ENCODE results near the gene ORM2.

The ORM2 gene

DNA sequence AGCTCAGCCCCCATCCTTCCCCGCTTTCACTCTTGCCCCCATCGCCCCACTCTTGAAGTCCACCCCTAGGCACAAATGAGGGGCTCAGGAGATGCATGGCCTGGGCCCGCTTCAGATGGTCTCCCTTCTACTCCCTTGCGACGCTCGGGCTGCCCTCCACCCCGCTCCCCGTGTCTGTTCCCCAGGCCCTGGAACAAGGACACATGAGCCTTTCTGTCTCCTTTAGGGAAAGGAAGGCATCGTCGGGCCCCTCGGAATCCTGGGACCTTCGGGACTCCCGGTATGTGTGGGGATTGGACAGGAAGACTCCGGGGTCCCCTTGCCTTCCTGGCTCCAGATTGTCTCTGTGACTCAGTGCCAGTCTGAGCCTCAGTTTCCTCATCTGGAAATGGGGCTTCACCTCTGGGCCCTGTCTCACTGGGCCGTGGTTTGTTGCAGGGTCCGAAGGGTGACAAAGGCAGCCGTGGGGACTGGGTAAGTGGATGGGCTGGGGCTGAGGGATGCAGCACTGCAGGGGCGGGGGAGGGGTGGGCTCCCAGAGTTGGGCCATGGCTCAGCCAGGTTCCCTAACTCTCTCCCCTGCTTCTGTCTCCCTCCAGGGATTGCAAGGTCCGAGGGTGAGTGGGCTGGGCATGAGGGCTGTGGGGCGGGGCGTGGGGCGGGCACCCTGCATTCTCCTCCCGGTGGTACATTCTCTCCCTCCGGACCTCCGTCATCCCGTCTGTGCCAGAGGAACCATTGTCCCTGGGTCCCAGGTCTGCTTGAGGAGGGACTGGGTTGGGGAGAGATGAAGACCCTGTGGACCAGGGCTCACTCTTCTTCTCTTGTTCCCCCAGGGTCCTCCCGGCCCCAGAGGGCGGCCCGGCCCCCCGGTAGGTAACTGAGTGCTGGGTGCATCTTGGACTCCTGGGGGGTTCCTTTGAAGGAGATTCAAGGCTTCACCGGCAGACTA is 28.5 kb upstream of the ORM2 start:
- TF ChIP-seq CTCF (conservative IDR thresholded peaks at IDR 0.05; ENCODE audit: low read depth), result no peak
- ChIA-PET POLR2A (ENCODE audit: low non-redundant PET) (no interaction called here), CTCF (interaction anchor here (0.7 kb wide), 1 partner anchor 10 kb away, joined by 4 read pairs; no protein-coding TSS in a partner anchor)
- no peak overlapping the region for H3K27ac ChIP-seq
- DNase-seq (ENCODE audit: low spot score), result no peak

- CTCF ChIA-PET, result interaction anchor here (0.7 kb wide), 1 partner anchor 11 kb away, joined by 4 read pairs; no protein-coding TSS in a partner anchor
- no peak overlapping the region for H3K27ac ChIP-seq
- TF ChIP-seq CTCF (conservative IDR thresholded peaks at IDR 0.05; ENCODE audit: low read depth), result no peak
- DNase-seq (ENCODE audit: low spot score), result no peak
- POLR2A ChIA-PET (ENCODE audit: low non-redundant PET), result no interaction called here
Observed at GRCh38 chr9:114301798-114302565, 27.7 kb upstream of the ORM2 start.

DNA sequence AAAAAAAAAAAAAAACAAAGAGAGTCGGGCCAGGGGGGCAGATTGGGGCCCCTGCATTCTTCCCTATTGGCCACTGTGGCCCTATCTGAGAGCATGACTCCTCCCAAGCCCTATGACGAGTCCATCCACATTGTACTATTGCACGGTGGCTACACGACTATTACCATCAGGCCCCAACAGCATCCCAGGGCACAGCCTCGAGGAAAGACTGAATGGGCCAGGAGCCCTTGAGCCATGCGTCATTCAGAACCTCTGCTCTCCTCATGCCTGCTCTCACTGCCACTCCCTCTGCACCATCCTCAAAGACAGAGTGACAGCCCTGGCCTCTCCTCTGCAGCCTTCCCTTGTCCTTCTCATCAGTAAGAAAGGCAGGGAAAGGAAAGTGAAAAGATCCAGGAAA is 26.9 kb upstream of the ORM2 start:
- CTCF ChIA-PET, result interaction anchor here (0.8 kb wide), 1 partner anchor 220 kb away, joined by 4 read pairs; no protein-coding TSS in a partner anchor
- no peak overlapping the region for H3K27ac ChIP-seq
- POLR2A ChIA-PET (ENCODE audit: low non-redundant PET), result no interaction called here

DNA sequence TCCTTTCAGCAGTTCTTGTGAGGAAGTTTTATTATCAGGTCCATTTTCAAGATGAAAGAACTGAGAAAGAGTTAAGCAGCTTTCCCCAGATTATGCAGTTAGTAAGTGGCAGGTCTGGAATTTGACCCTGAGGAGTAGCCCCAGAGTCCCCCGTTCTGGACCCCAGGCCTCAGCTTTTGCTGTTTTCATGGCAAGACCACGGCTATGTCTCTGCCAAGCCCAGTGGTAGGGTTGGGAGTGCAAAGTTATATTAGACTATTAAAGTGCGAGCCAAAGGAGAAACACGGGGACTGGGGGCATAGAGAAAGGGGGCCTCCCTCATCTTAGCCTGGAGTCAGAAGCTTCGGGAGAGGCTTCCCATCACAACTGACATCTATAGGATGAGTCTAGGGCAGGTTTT is 26.1 kb upstream of the ORM2 start:
- ChIA-PET CTCF (interaction anchor here (0.6 to 1.0 kb wide), 3 partner anchors 171 to 566 kb away, joined by 4 read pairs; no protein-coding TSS in a partner anchor), POLR2A (ENCODE audit: low non-redundant PET) (no interaction called here)
- H3K27ac ChIP-seq, result no peak overlapping the region
- DNase-seq (ENCODE audit: low spot score), result no peak
- no peak for TF ChIP-seq CTCF (conservative IDR thresholded peaks at IDR 0.05; ENCODE audit: low read depth)

More for the DNA sequence above, 26.9 kb upstream of the ORM2 start:
- DNase-seq (ENCODE audit: low spot score), result no peak
- no peak for TF ChIP-seq CTCF (conservative IDR thresholded peaks at IDR 0.05; ENCODE audit: low read depth)

DNA sequence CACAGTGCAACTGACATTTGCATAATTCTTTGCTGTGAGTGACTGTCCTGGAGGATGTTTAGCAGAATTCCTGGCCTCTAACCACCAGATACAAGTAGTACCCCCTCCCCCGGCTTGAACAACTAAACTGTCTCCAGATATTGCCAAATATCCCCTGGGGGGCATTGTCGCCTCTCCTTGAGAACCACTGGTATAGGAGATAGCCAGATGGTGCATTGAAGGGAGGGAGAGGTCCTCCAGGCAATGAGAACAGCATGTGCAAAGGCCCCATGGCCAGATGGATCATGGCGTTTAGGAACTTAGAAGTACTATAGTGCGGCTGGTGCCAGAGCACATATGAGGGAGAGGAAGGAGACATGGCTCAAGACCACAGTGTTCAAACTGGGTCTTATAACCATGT is 25.7 kb upstream of the ORM2 start:
- no peak for DNase-seq (ENCODE audit: low spot score)
- ChIA-PET CTCF (interaction anchor here (1.0 kb wide), 1 partner anchor 567 kb away, joined by 4 read pairs; no protein-coding TSS in a partner anchor), POLR2A (ENCODE audit: low non-redundant PET) (no interaction called here)
- no peak overlapping the region for H3K27ac ChIP-seq
- no peak for TF ChIP-seq CTCF (conservative IDR thresholded peaks at IDR 0.05; ENCODE audit: low read depth)
